K562 (cell line): ENCODE data around the gene SLC4A2. TPM values are rescaled to one million over a fixed set of nuclear protein-coding genes. Genes with fewer than 3 reads are reported as not detected.
"Not testable (repeated sequence)": the region's sequence is repeated elsewhere in the genome, so short reads cannot be mapped to it uniquely, and the experiment has no call there.

ENCODE experiments used
- ATAC-seq: fragments of 200-7000 bp; cut with Tn5 transposase; 3 replicates; pipeline ENCODE4 v1.9.1; 2020; ENCODE audit warnings: moderate library complexity
- BruUV-seq: library from RNA; stranded (reverse); fragments of 400-500 nt; replicated peaks from 2 replicates; lab custom pipeline; 2021; lab: Mats Ljungman, UMichigan
- CTCF ChIA-PET: fragments of 300-600 bp; formaldehyde crosslinking; extraction: SDS; loops from one replicate; lab custom pipeline; 2021; ENCODE audit warnings: low intra/inter-chr PET ratio; lab: Yijun Ruan, JAX
- POLR2A ChIA-PET: fragments of 300-600, 350-650 bp; sonication (Branson Sonifier 250); formaldehyde crosslinking; extraction: SDS; loops from one replicate; lab custom pipeline; 2021; ENCODE audit warnings: antibody characterized with exemption, inconsistent platforms; lab: Yijun Ruan, JAX
- DNase-seq, 4 experiments: peaks; one replicate each; pipeline versions ENCODE4 v3.0.0 to v3.0.0-alpha.2; 2011 to 2018; ENCODE audit warnings: low spot score in 3 of 4, mixed read lengths in 3 of 4; ENCODE audit errors: extremely low read depth in 1 of 4
- FAIRE-seq: peaks from 2 replicates; lab custom pipeline; 2011; peaks lifted over from hg19 to GRCh38; lab: Jason Lieb, UNC
- H2AFZ ChIP-seq: 2 replicates; pipeline ENCODE4 v1.6.0; 2011; ENCODE audit warnings: low read depth, low read length, control low read depth, inconsistent platforms
- H3K27ac ChIP-seq: fragments of 200-600 bp; 3 replicates; pipeline ENCODE4 v1.8.0; 2011; ENCODE audit warnings: low read depth, mild to moderate bottlenecking, control low read depth, inconsistent platforms, low read length, moderate library complexity, mixed read lengths; ENCODE audit errors: extremely low read depth
- H3K27me3 ChIP-seq, 2 experiments: fragments of 300-600 bp in 1 of 2; 2 replicates in 1 of 2; 3 replicates in 1 of 2; pipeline versions ENCODE4 v1.6.0 to v1.8.0; 2011; ENCODE audit warnings: inconsistent platforms in 2 of 2, low read length in 2 of 2, mild to moderate bottlenecking in 1 of 2, mixed read lengths in 1 of 2, moderate library complexity in 1 of 2; ENCODE audit not compliant: control insufficient read depth in 2 of 2, insufficient read depth in 2 of 2
- H3K36me3 ChIP-seq: fragments of 300-600 bp; 3 replicates; pipeline ENCODE4 v1.8.0; 2011; ENCODE audit warnings: mild to moderate bottlenecking, low read length, inconsistent platforms; ENCODE audit not compliant: control insufficient read depth, insufficient read depth
- H3K4me1 ChIP-seq, 2 experiments: fragments of 200-600 bp in 1 of 2; replicated peaks in 1 of 2; 2 replicates in 1 of 2; 3 replicates in 1 of 2; pipeline versions ENCODE4 v1.5.1 to v1.8.0; 2011; ENCODE audit warnings: inconsistent platforms in 2 of 2, low read length in 2 of 2, mild to moderate bottlenecking in 1 of 2, mixed read lengths in 1 of 2, moderate library complexity in 1 of 2; ENCODE audit not compliant: control insufficient read depth in 2 of 2, insufficient read depth in 2 of 2
- H3K4me2 ChIP-seq: 2 replicates; pipeline ENCODE4 v1.6.1; 2011; ENCODE audit warnings: low read length, control low read depth, inconsistent platforms, mixed read lengths; ENCODE audit not compliant: insufficient read depth
- H3K4me3 ChIP-seq: fragments of 200-600 bp; sonication (generic), shearing (Covaris generic); 2 replicates; pipeline ENCODE4 v1.5.1; 2016; ENCODE audit warnings: control low read depth, inconsistent platforms
- H3K79me2 ChIP-seq: fragments of 200-600 bp; 3 replicates; pipeline ENCODE4 v1.8.0; 2011; ENCODE audit warnings: low read length, inconsistent platforms; ENCODE audit not compliant: control insufficient read depth, insufficient read depth
- H3K9ac ChIP-seq, 2 experiments: 2 replicates each; pipeline versions ENCODE4 v1.6.0 to v1.6.1; 2011; ENCODE audit warnings: low read depth in 2 of 2, low read length in 2 of 2, control low read depth in 1 of 2, inconsistent platforms in 1 of 2, mild to moderate bottlenecking in 1 of 2, mixed read lengths in 1 of 2; ENCODE audit not compliant: insufficient read depth in 1 of 2
- H3K9me1 ChIP-seq: one replicate; pipeline ENCODE4 v1.6.0; 2011; ENCODE audit warnings: inconsistent platforms, mild to moderate bottlenecking, low read length, moderate library complexity; ENCODE audit not compliant: control insufficient read depth, insufficient read depth
- H3K9me3 ChIP-seq: replicated peaks from 2 replicates; pipeline ENCODE4 v1.5.1; 2011; ENCODE audit warnings: low read depth, low read length, inconsistent platforms; ENCODE audit not compliant: control insufficient read depth, insufficient read depth
- H4K20me1 ChIP-seq: replicated peaks from 2 replicates; pipeline ENCODE4 v1.6.1; 2011; ENCODE audit warnings: low read length, inconsistent platforms, mixed read lengths; ENCODE audit not compliant: control insufficient read depth, insufficient read depth
- BMI1 ChIP-seq: fragments of 150-350 bp; IDR thresholded peaks from 2 replicates; pipeline ENCODE4 v1.6.1; 2014; ENCODE audit warnings: low read length
- LCOR ChIP-seq: sonication (generic); formaldehyde crosslinking; IDR thresholded peaks from 2 replicates; pipeline ENCODE4 v1.8.0; 2022; ENCODE audit warnings: mild to moderate bottlenecking, missing genetic modification reagents
- NONO ChIP-seq, 2 experiments: fragments of 200-400 bp in 1 of 2; fragments of 450-650 bp in 1 of 2; formaldehyde crosslinking in 1 of 2; IDR thresholded peaks; 2 replicates each; pipeline ENCODE4 v1.6.1; 2017; ENCODE audit warnings: low read depth in 2 of 2, mild to moderate bottlenecking in 2 of 2, moderate library complexity in 2 of 2, low read length in 1 of 2
- WGBS: fragments of 100-300 bp; shearing (Covaris generic); methylation state at CpG from one replicate; pipeline ENCODE4 v1.1.6; 2016; ENCODE audit warnings: low coverage, mixed read lengths; ENCODE audit not compliant: insufficient coverage; ENCODE audit errors: missing lambda C conversion rate; 5-methylcytosine and 5-hydroxymethylcytosine counted together
- in situ Hi-C: fragments of 300-500 bp; cut with MboI; formaldehyde crosslinking; loops from 4 replicates; pipeline ENCODE4 v1.15.0; 2018; ENCODE audit warnings: inconsistent platforms, mixed read lengths
- intact Hi-C: fragments of 100-400 bp; cut with micrococcal nuclease; formaldehyde crosslinking; loops from 2 replicates; pipeline ENCODE4 v1.14.2; 2022
- polyA plus RNA-seq, 8 experiments: library from polyadenylated mRNA; depleted of rRNA in 4 of 8; stranded (reverse) in 5 of 8; unstranded in 3 of 8; fragments of >200 nt; fragmentation: Nextera tagmentation in 2 of 8; fragmentation: Illumina TruSeq in 1 of 8; extraction: Ambion mirVana in 2 of 8; extraction: Trizol in 1 of 8; gene quantifications; 2 replicates each; pipeline versions ENCODE4 v1.2.1 to v1.2.3, GENCODE V29; 2011 to 2014; ENCODE audit warnings: inconsistent platforms in 1 of 8, missing spikeins in 1 of 8
- total RNA-seq, 7 experiments: library from RNA; depleted of rRNA in 6 of 7; stranded (reverse); fragments of >200 nt in 6 of 7; fragmentation: Illumina TruSeq in 2 of 7; extraction: Trizol in 2 of 7; gene quantifications; 2 replicates each; pipeline versions ENCODE4 v1.2.1 to v1.2.3, GENCODE V29; 2011 to 2021; ENCODE audit warnings: low replicate concordance in 1 of 7

SLC4A2 gene
- total and polyA plus RNA-seq, 9 of the 15 experiments (the other 6 are each of a cell fraction or from before 2014, with no cell fraction given) = 11.4 to 375 (median 130) TPM

- H3K27ac ChIP-seq = peak overlapping the region; percentile 58
Measured at GRCh38 chr7:151011616-151012015, 47.8 kb upstream of the SLC4A2 start.

GRCh38 chr7:151012031-151012692 is 47.2 kb upstream of the SLC4A2 start:
- POLR2A ChIA-PET = interaction anchor here (0.6 to 8.4 kb wide), 4 partner anchors 12 to 216 kb away, joined by 3 to 146 read pairs (median 4); partner anchors contain the start of genes ABCB8 and ATG9B
- ATAC-seq (no peak), DNase-seq (no peak), FAIRE-seq (peak; percentile 71)
- peak overlapping the region; percentile 9 for H2AFZ ChIP-seq
- WGBS = 51% methylated on average over 6 of the region's 6 CpGs
- H3K36me3 ChIP-seq = peaks cover 40% of the 10 kb centered on the region; the same call in 2 of the 3 replicates
- intact Hi-C loops (loop anchor here (10.0 kb wide), 1 partner anchor 163 kb away; no protein-coding TSS in a partner anchor), in situ Hi-C loops (no loop called here)
- peak overlapping the region; percentile 58 for H3K27ac ChIP-seq
- H3K4me2 ChIP-seq = peak overlapping the region; percentile 69
- H3K27me3 ChIP-seq = no peaks in the 10 kb centered on the region; a peak in 1 of 5 replicates
- H3K9ac ChIP-seq = peak overlapping the region; percentile 77 to 83
- no peaks in the 10 kb centered on the region for H4K20me1 ChIP-seq
- CTCF ChIA-PET = interaction anchor here (0.6 to 1.6 kb wide), 3 partner anchors 9 to 99 kb away, joined by 3 to 5 read pairs (median 4); no protein-coding TSS in a partner anchor
- H3K4me3 ChIP-seq = peak overlapping the region; percentile 27; the same call in 1 of the 2 replicates
- no peaks in the 10 kb centered on the region for H3K9me3 ChIP-seq
- H3K9me1 ChIP-seq = no peaks in the 10 kb centered on the region
- no TSS peak for BruUV-seq
- H3K4me1 ChIP-seq = peaks cover 40 to 84% of the 10 kb centered on the region in 2 experiments
- H3K79me2 ChIP-seq = peaks cover 45% of the 10 kb centered on the region
- no peak for TF ChIP-seq BMI1

More at GRCh38 chr7:151011616-151012015, 47.8 kb upstream of the SLC4A2 start:
- Histone ChIP-seq H3K4me2 (peak overlapping the region; percentile 69), H2AFZ (peak overlapping the region; percentile 9), H3K9ac (peak overlapping the region; percentile 69 to 77; a peak in 3 of 4 replicates), H3K36me3 (peaks cover 40% of the 10 kb centered on the region; the same call in 2 of the 3 replicates), H3K4me3 (peak overlapping the region; percentile 27; the same call in 1 of the 2 replicates), H3K4me1 (peaks cover 42 to 84% of the 10 kb centered on the region in 2 experiments)
- FAIRE-seq, DNase-seq, H3K27me3 ChIP-seq, H3K9me3 ChIP-seq, H4K20me1 ChIP-seq, ATAC-seq: not testable (repeated sequence)
- ChIA-PET CTCF (interaction anchor here (1.4 to 1.6 kb wide), 2 partner anchors 10 to 100 kb away, joined by 4 to 5 read pairs; no protein-coding TSS in a partner anchor), POLR2A (interaction anchor here (0.6 to 8.4 kb wide), 4 partner anchors 12 to 95 kb away, joined by 3 to 146 read pairs (median 3); partner anchors contain the start of genes ABCB8 and ATG9B)
- WGBS = 52% methylated on average over 12 of the region's 12 CpGs
- intact Hi-C loops = loop anchor here (10.0 kb wide), 1 partner anchor 163 kb away; no protein-coding TSS in a partner anchor
- TF ChIP-seq NONO (IDR thresholded peaks at IDR 0.05; ENCODE audit: low read depth in 2 of 2, low read length in 1 of 2) = 0 out of 4 replicates have a peak, but pooled peaks of 1 of the 2 experiments have one; percentile 2
- peak; percentile 53; the same call in 1 of the 2 replicates for TF ChIP-seq LCOR (CRISPR knock-in tag)
- TF ChIP-seq, all 486 proteins: peak for 2; not testable (repeated sequence) for 484
- in situ Hi-C loops, BruUV-seq, H3K9me1 ChIP-seq: not testable (repeated sequence)
- H3K79me2 ChIP-seq = peaks cover 45% of the 10 kb centered on the region
